GM18909 (cell line): ENCODE results near the gene VPS37C.
"Not testable (repeated sequence)": the region's sequence is repeated elsewhere in the genome, so short reads cannot be mapped to it uniquely, and the experiment has no call there.

ENCODE experiments used
- ATAC-seq: cut with Tn5 transposase; IDR thresholded peaks from one replicate; pipeline ENCODE4 v1.9.1; 2021; ENCODE audit warnings: mild to moderate bottlenecking; ENCODE audit not compliant: unreplicated experiment, poor library complexity

The VPS37C gene

DNA sequence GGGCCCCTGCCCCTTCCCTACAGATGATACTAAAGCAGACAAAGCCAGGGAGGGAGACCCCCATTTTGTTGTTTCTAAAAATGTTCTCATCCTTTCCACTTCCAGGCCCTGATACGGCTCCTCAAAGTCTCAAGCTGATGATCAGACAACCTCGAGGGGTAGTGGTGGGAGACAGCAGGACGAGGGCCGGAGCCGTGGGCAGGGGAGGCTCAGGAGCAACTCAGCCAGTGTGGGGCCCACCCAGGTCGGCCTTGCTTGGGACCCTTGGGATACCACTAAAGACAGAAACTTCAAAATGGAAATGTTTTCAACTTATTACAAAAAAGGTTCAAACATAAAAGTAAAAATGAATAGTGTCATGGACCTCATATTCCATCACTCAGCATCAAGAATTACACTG is 15.2 kb upstream of the VPS37C start:
- no peak for ATAC-seq

DNA sequence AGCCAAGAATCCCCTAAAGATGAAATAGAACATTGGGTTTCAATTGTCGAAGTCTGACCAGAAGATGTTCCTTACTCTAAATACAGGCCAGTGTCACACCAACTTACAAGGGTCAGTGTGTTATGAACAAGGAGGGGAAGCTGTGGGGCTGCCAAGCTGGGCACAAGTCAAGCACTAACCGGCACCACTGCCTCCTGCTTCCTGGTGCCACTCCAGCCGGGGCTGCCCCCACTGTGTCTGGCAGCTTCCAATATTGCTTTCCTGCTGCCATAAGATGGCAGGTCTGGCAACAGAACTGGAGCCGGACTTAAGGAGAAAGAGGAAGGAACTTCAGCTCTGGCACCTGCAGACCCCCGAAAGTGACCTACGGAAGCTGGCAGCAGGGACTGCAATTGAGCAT is 13.7 kb upstream of the VPS37C start:
- no peak for ATAC-seq

GRCh38 chr11:61174273-61174672 is 13.0 kb upstream of the VPS37C start:
- no peak for ATAC-seq

DNA sequence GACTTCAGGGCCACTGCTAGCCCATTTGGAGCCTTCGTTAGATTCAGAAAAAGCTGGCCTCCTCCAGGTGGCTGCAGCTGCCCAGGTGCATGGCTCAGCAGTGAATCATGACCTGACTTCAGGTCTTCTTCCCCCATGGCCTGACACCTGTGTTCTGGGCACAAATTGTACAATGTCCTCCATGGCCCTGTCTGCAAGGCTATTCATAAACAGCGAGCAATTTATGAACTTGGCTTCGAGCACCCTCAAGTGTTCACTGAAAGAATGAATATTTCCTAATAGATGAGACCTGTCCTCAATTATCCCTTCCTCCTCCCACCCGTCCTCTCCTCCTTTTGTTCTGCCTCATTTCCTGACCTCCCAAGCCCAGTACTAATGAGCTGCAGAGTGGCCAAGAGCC is 12.2 kb upstream of the VPS37C start:
- ATAC-seq, result no peak

- ATAC-seq, result no peak
Observed at GRCh38 chr11:61172888-61173287, 11.7 kb upstream of the VPS37C start.

DNA sequence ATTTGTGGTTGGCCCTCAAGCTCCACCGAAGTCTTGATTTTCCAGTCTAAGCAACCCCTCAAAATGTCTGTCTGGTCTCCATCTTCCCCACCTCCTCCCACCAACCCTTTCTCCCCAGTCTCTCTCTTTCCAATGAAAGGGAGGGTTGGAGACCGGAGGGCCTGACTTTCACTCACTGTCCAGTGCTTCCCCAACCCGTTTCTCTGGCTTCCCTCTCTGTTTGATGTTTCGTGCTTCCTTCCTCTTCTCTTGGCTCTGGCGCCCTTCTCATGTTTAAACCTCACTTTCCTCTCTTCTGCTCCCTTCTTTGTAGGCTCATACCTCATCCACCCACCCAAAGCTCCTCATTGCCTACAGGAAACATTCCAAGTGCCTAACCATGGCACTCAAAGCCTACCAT is 11.1 kb upstream of the VPS37C start:
- ATAC-seq, result no peak

DNA sequence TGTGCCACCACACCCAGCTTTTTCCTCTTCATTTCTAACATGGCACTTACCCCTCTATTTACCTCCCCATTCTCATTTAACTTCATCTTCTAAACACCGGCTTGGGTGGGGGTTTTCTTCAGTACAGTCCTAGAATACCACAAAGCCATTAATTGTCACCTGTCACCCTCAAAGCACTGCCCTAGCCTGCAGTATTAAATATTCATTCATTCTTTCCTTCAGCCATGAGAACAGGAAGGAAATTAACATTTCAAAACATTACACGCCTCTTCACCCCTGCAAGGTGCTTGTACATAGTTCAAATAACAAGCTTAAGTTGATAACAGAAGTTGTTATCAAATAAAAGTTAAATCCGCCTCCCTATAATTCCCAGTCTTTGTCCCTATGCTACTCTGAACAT is 10.7 kb upstream of the VPS37C start:
- ATAC-seq, result no peak

DNA sequence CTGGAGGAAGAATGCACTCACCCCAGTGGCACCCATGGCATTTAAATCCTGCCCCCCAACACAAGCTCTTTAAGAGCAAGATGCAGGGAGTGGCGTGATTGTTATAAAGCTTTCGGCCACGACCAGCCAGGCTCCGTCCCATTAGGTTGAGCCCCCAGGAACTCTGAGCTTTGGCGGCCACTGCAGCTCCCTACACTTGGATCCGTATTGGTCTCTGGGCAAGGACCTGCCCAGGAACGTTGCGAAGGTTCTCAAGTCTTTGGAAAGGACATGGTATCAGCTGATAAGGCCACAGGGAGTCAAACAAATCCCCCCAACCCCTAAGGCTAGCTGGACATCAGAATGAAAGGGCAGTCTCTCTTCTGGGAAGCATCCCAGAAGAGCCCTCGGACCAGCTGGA is 9.3 kb upstream of the VPS37C start:
- no peak for ATAC-seq

DNA sequence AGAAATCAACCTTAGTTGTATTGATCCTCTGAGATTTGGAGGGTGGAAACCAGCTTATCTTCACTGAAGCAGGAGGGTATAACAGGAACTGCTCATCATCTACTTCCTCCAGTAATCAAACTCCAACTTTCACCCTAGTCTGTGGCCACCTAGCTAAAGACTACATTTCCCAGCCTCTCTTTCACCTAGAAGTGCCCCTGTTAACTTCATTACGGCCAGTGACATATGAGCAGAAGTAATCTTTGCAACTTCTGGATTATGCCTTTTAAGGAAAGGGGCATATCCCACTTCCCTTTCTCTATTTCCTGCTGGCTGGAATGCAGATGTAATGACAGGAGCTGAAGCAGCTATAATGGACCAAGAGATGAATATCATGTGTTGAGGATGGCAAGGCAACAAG is 7.6 kb upstream of the VPS37C start:
- ATAC-seq, result no peak

DNA sequence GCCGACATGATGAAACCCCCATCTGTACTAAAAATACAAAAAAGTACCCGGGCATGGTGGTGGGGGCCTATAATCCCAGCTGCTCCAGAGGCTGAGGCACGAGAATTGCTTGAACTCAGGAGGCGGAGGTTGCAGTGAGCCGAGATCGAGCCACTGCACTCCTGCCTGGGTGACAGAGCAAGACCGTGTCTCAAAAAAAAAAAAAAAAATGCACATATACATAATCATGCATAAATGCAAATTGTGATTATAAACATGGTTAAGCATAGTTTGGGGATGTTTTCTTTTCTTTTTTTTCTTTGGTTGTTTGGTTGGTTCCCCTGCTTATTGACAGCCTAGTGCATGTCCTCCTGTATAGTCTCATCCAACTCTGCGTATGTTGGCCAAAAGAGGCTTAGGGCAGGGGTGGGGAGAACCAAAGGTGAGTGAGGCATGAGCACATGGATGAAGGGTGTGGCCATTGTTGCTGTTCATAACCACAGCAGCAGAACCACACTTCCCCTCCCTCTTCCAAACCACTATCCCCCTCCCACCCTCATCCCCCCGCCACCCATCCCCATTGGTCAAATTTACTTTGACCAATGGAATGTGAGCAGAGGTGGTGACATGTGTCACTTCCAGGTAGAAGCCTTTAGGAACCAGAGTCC is 6.9 kb upstream of the VPS37C start:
- ATAC-seq, result no peak

DNA sequence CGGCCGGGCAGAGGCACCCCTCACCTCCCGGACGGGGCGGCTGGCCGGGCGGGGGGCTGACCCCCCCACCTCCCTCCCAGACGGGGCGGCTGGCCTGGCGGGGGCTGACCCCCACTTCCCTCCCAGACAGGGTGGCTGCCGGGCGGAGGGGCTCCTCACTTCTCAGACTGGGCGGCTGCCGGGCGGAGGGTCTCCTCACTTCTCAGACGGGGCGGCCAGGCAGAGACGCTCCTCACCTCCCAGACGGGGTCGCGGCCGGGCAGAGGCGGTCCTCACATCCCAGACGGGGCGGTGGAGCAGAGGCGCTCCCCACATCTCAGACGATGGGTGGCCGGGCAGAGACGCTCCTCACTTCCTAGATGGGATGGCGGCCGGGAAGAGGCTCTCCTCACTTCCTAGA is 5.1 kb upstream of the VPS37C start:
- not testable (repeated sequence) for ATAC-seq

GRCh38 chr11:61165785-61166184 is 4.6 kb upstream of the VPS37C start:
- not testable (repeated sequence) for ATAC-seq

DNA sequence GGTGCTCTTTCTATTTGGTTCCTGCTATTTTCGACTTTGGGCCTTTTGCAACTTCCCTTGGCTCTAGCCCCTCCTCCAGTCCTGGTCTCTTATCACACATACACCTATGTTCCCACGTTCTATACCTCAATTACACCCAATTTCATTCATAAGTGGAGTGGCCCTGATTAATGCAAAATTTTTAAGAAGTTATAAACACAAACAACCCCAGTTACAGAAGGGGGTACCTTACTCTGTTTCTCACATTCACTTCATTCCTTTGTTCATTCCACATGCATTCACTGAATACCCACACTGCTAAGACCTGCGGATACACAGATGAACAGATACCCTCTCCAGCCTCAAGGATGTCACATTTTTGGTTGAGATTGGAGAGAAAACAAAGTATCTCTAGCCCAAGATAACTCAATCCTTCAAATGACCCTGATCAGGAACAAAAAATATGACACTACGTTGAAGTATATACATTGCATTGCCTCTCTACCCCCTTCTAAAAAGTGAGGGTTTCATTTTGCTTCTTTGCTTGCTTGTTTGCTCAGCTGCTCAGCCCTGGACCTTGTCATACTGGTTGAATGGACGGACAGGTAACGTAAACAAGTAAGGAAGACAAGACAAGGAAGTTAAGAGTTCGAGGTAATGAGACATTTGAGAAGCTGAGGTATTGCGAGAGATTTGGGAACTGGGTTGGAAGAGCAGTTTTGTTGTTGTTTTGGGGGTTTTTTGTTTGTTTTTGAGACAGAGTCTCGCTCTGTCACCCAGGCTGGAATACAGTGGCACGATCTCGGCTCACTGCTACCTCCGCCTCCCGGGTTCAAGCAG is 3.6 kb upstream of the VPS37C start:
- no peak for ATAC-seq

DNA sequence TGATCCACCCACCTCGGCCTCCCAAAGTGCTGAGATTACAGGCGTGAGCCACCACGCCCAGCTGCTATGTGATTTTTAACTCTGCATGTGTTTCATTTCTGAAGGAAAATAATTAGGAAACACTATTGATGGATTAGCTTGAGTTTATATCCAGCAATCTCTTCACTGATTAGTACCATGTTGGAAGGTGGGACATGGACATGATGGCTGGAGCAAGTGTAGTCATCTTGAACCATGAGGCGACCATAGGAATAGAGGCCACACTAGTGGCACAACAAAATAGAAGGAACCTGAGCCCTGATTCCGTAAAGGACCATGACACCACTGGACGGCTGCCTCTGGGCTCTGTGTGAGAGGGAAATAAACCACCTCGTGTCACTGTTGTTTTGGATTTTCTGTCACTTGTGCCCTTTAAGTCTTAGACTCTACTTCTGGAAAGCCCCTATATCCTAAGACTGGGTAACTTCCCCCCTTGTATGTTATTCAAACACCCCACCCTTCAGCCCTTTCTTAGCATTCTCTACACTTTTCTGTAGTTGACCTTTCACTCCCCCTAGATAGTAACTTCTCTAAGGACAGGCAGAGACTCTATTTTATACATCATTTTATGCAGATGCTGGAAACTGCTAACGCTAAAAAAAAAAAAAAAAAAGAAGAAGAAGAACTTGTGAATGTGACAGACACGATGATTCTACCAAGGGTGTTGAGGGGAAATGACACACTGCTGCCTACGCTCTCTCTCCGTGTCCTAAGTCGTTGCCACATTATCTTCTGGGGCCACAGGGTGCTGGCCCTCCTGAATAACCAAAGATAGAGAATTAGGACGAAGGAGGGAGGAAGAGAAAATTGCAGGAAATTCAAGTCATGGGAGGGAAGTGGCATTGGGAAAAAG is 2.7 kb upstream of the VPS37C start:
- no peak for ATAC-seq

GRCh38 chr11:61163021-61163420 is 1.8 kb upstream of the VPS37C start:
- ATAC-seq, result no peak

DNA sequence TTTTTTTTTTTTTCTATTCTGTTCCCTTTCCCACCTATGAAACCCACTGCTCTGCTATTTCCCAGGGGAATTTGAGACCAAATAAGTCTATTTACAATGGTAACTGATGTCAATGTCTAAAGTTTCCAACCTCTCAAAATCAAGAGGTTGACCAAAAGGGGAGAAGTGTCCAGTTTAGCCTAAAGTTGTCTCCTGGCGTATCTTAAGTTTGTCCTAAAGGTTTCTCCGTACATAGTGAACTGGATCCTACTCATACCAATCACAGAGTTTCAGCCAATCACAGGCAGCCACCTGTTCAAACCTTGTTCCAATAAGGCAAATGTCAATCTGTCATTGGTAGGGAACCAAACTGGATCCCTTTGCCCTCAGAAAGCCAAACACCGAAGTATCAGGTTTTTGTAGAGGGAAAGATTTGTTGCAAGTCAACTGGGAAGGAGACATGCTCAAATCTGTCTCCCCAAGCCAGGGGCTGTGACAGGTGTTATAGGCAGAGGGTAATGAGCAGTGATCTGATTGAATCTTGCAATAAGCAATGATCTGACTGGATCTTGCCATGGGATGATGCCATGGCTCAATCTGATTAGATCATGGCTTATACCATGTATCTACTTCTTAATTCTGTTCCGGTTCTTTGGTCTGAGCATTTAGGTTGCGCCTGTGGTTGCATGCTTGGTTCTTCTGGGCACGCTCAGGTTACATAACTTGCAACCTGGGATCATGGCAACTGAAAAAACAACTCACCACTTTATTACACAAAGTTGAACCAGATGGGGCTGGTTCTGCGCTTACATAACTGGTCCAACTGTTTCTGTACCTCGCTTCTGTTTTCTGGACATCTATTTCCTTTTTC is 1.1 kb upstream of the VPS37C start:
- ATAC-seq, result no peak

GRCh38 chr11:61160487-61161189 is 588 bp downstream of the VPS37C start:
- peak; percentile 0 for ATAC-seq

GRCh38 chr11:61158691-61159381 is 2.4 kb downstream of the VPS37C start:
- no peak for ATAC-seq

GRCh38 chr11:61157743-61158142 is 3.5 kb downstream of the VPS37C start:
- no peak for ATAC-seq
